RWPE1 (cell line): ENCODE measurements around the gene NINJ2.

ENCODE experiments used
- CTCF ChIA-PET: fragments of 350-600 bp; sonication (Branson Sonifier 250); formaldehyde crosslinking; extraction: SDS; loops from one replicate; lab custom pipeline; 2021; lab: Yijun Ruan, JAX
- POLR2A ChIA-PET: fragments of 400-600 bp; formaldehyde crosslinking; extraction: SDS; loops from one replicate; lab custom pipeline; 2020; ENCODE audit warnings: antibody characterized with exemption; ENCODE audit not compliant: low non-redundant PET; lab: Yijun Ruan, JAX
- DNase-seq: peaks from one replicate; pipeline ENCODE4 v3.0.0; 2012; ENCODE audit warnings: low spot score
- H3K27ac ChIP-seq: fragments of 450-650 bp; 2 replicates; pipeline ENCODE4 v1.5.1; 2017
- TF ChIP-seq, protein P1 (sequence below): fragments of 450-650 bp; conservative IDR thresholded peaks from 2 replicates; pipeline ENCODE4 v1.5.1; 2017; ENCODE audit warnings: low read depth, mild to moderate bottlenecking

The NINJ2 gene

GRCh38 chr12:592024-592505, 71.2 kb downstream of the NINJ2 start:
- no peak overlapping the region for H3K27ac ChIP-seq
- TF ChIP-seq, protein P1, sequence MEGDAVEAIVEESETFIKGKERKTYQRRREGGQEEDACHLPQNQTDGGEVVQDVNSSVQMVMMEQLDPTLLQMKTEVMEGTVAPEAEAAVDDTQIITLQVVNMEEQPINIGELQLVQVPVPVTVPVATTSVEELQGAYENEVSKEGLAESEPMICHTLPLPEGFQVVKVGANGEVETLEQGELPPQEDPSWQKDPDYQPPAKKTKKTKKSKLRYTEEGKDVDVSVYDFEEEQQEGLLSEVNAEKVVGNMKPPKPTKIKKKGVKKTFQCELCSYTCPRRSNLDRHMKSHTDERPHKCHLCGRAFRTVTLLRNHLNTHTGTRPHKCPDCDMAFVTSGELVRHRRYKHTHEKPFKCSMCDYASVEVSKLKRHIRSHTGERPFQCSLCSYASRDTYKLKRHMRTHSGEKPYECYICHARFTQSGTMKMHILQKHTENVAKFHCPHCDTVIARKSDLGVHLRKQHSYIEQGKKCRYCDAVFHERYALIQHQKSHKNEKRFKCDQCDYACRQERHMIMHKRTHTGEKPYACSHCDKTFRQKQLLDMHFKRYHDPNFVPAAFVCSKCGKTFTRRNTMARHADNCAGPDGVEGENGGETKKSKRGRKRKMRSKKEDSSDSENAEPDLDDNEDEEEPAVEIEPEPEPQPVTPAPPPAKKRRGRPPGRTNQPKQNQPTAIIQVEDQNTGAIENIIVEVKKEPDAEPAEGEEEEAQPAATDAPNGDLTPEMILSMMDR = no peak
- POLR2A ChIA-PET = no interaction called here
- CTCF ChIA-PET = no interaction called here
- no peak for DNase-seq

DNA sequence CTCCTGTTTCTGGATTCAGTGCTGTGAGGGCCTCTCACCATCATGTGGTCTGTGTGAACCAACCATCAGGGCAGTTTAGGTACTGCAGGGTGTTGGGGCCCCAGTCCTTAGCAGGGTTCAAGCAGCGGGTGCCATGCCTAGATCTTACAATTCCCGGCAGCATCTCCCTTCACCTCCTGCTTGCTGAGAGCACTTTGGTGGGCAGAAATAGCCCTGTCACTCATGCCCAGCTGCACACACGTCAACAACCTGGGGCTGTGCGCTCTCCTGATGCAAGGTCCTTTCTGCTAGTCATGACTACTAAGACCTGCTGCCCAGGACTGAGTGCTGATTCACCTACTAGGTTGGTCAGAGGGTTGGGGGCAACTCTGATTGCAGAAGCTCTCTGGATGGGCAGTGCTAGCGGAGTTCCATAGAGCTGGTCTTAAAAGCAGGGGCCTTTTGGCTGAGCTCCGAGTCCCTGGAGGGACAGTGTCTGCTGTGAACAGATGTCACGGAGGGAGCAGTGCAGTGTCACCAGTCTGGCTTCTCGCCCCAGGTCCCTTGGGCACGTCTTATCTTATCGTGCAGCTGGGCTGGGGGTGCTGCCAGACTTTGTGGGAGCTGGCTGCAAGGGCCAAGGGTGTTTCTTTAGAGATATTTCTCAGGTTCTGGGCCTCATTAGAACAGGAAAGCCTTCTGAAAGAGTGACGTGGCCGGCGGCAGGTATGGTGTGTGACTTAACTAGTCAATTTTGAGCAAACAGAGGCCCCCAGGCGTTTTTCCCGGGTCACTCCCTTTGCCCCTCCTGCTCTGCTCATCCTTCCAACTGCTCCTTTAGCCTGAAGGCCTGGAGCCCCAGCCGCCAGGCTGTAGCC, 71.8 kb downstream of the NINJ2 start:
- TF ChIP-seq, protein P1 = no peak
- ChIA-PET CTCF (no interaction called here), POLR2A (no interaction called here)
- no peak for DNase-seq
- H3K27ac ChIP-seq = no peak overlapping the region

DNA sequence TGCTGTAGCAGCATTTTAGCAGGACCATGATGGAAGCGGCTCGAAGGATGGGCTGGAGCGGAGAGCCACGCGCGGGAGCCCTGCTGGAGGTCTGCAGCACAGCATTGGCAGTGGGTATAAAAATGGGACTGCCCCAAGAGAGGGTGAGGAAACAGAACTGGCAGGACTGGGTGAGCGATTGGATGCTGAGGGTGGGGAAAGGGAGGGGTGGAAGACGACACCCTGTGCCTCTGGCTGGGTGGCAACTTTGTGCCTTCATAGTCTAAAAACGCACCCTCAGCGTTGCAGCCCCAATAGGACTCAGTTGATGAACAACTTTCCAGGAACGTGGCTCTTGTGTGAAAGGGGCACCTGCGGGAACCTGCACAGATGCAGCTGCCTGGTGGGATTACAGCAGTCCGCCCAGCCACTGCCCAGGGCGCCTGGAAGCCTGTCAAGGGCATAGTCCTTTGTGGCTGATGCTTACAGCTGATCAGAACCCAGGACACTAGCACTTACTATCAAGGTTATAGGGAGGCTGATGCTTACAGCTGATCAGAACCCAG, 73.0 kb downstream of the NINJ2 start:
- ChIA-PET CTCF (no interaction called here), POLR2A (no interaction called here)
- no peak overlapping the region for H3K27ac ChIP-seq
- TF ChIP-seq, protein P1 = no peak
- no peak for DNase-seq

GRCh38 chr12:588646-589045, 74.6 kb downstream of the NINJ2 start:
- CTCF ChIA-PET = no interaction called here
- no peak overlapping the region for H3K27ac ChIP-seq
- TF ChIP-seq, protein P1 = no peak

DNA sequence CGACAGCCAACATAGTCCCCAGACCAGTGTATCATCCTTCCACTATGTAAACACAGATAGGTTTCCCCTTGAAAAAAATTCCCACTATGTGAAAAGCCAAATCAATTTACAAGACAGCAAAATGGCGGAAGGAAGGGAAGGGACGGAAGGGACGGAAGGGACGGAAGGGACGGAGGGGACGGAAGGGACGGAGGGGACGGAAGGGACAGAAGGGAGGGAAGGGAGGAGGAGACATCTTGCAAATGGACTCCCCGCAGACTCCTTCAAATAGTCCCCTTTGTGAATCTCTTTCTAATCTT, 75.3 kb downstream of the NINJ2 start:
- H3K27ac ChIP-seq = no peak overlapping the region
- ChIA-PET CTCF (interaction anchor here (0.6 to 1.7 kb wide), 2 partner anchors 12 to 161 kb away, joined by 3 to 5 read pairs; no protein-coding TSS in a partner anchor), POLR2A (no interaction called here)
- TF ChIP-seq, protein P1 = no peak
- DNase-seq = no peak

More at GRCh38 chr12:588646-589045, 74.6 kb downstream of the NINJ2 start:
- POLR2A ChIA-PET = no interaction called here
- no peak for DNase-seq

- ChIA-PET POLR2A (no interaction called here), CTCF (interaction anchor here (0.6 to 1.7 kb wide), 3 partner anchors 11 to 206 kb away, joined by 3 to 5 read pairs (median 3); no protein-coding TSS in a partner anchor)
- H3K27ac ChIP-seq = no peak overlapping the region
- DNase-seq = no peak
- TF ChIP-seq, protein P1 = no peak
Observed at GRCh38 chr12:587132-588023, 75.9 kb downstream of the NINJ2 start.
